ENCODE measurements around the gene CHSY1.

CHSY1 gene

GRCh38 chr15:101269479-101270223 lies 17.8 kb upstream of the CHSY1 start:
- no peak for DNase-seq

DNA sequence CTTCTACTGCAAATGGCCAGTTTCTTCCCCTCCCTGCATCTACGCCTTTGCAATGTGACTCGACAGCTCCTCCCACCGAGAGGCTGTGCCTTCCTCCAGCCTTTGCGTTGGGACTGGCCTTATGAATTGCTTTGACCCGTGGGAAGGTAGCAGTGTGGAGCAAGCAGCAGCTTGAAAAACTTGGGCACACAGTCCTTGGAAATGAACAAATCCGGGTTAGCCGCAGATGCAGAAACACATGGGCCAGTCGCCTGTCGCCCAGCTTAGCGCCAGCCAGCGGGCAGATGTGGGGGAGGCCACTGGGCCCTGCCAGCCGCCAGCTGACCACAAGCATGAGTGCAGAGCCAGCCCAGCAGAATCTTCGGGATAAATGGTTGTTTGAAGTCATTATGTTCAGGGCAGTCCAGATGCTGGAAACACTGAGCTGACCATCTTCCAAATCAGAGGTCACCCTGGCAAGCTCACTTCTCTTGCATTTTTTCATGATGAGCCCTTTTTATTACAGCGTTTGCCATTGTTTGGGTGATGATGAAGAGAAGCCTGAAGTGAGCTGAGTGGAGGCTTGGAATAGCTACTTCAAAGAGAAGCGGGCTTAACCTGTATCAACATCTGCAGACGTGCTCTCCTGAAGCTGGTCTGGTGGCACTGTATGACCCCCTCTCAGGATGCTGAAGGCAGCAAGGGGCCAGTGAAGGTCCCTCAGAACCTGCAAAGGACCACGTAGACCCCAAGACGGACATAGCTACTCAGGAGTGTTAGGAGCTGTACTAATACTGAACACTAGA lies 15.7 kb upstream of the CHSY1 start:
- no peak for DNase-seq

DNA sequence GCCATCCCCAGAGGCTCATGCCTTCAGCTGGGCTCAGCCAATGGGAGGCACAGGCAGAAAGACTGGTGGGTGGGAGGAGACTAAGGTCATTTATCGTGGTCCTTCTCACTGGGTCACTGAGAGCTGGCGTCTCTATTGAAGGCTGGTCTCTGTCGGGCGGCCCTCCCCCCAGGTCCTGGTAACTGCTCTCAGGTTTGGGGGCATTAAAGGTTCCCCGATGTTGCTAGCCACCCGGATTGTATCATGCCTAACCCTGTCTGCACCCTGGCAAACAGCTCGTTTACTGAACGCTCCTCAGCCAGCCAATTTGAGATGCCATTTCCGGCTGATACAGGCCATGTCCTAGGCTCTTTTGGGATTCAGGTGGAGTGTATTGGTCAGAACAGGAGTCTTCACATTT lies 14.9 kb upstream of the CHSY1 start:
- no peak for DNase-seq

GRCh38 chr15:101266034-101266433 lies 14.2 kb upstream of the CHSY1 start:
- no peak for DNase-seq

DNA sequence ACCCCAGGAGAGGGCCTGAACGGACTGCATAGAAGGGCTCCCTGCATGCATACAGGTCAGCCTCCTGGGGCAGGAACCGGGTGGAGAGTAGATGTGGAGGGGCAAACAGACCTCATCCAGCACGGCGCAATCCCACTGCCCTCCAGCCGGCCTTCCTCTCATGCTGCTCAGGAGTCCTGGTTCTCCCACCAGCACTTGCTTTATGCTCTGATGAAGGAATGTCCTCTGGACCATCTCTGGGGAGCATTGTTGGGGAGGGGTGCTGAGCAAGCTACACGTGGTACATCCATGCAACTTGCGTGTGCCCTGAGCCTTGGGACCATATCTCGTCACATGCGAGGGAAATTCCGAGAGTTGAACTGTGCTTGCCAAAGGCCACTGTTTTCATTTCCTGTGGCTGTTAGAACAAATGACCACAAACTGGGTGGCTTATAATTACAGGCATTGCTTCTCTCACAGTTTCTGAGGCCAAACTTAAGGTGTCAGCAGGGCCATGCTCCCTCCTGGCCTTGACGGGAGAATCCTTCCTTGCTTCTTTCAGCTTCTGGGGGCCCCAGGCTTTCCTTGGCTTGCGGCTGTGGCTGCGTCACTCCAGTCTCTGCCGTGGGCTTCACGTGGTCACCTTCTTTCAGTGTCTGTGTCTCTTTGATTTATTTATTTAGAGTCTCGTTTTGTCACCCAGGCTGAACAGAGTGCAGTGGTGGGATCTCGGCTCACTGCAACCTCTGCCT lies 13.2 kb upstream of the CHSY1 start:
- no peak for DNase-seq

DNA sequence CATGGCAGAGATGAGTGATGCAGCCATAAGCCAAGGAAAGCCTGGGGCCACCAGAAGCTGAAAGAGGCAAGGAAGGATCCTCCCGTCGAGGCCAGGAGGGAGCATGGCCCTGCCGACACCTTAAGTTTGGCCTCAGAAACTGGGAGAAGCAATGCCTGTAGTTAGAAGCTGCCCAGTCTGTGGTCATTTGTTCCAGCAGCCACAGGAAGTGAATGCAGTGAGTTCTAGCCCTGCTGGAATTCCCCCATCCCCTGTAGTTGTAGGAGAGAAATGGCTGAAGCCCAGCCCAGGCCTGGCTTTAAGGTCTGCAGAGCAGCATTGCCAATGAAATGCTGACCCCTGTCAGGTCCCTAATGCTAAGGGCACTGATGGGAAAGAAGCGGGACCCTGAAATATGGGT lies 12.2 kb upstream of the CHSY1 start:
- DNase-seq = no peak

DNA sequence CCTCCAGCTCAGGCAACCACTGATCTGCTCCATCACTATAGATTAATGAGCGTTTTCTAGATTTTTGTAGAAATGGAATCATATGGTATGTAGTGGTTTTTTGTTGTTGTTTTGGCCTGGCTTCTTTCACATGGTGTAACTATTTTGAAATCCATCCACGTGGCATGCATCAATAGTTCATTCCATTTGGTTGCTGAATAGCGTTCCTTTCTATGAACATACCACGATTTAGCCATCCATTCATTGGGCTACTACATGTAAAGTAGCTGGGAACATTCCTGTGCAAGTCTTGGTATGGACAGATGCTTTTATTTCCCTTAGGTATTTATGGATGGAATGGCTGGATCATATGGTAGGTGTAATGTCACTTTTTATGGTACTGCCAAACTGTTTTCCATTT lies 10.7 kb upstream of the CHSY1 start:
- DNase-seq = no peak

DNA sequence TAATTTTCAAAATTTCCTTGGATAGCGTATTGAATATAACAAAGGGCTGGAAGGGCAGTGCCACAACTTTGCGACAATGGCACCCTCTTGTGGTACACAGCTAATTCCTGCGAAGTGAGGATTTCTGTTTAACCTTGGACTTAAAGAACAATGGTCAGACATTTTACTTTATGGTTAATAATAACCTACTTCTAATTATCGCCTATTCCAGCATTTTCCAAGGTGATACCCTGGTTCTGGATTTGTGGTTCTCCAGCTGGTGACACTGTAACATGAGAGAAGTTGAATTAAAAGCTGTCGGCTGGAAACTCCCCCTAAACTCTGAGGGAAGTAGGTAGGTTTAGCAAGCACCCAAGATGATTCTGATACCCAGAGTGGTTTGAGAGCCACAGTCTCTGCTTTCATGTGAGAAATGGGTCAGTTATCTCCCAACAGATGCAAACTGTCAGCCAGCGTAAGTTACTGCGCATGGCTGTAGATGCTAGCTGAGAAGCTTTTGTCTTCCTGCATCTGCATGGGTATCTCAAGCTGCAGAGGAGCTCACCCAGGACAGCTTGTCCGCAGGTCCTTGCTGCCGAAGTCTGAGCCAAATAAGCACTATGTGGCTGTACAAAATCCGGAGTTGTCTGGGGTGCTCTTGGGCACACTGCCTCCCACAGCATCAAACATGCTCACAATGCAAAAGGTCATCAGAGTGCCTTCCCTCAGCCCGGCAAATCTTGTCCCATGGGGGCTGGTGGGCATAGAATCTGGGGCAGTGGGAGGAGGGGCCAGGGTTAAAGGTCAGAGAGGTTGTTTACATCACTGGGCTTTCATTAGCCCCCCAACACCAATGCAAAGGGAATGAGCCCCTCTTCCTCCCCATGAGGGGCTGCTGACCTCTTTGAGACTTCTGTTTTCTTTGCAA lies 6.6 kb upstream of the CHSY1 start:
- no peak for DNase-seq

GRCh38 chr15:101256757-101257156 lies 4.9 kb upstream of the CHSY1 start:
- no peak for DNase-seq

DNA sequence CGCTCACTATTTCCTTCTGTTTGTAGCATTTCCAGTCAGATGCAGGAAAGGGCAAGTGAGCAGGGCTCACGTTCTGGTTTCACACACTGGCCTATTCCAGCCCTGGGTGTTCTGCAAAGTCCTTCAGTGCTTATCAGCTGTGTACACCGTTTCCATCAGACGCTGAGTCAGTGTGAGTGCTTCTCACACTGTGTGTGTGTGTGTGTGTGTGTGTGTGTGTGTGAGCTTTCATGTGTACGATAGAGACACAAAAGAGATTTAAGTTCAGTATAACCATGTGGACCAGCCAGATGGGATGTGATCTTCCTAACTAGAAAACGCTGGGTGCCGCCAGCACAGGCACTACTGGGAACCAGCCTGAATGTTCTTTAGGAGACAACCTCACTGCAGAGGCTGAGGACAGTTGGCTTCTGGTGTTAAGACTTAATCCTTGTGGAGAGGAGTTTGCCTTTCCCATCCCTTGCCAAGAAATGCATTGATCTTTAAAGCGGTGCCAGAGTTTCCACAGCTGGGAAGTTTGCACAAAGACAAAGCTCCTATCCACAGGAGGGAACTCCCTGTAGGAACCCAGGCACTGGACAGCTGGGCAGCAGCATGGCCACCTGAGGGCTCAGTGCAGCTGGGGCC lies 3.9 kb upstream of the CHSY1 start:
- no peak for DNase-seq

DNA sequence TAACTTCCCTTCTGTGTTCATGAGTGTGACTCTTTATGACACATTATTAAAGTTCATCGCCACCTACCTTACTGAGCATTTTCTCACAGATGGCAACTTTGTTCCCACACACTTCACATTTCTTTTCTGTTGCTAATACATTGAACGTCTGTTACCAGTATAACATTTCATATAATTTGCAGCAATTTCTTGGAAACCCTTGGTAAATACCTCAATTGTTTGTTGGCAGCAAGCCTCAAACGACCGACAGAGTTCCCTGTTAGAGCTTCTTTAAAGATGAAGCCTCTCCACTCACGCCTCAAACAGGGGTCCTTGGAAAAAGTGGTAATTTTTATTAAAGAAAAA lies 3.2 kb upstream of the CHSY1 start:
- DNase-seq = no peak

- DNase-seq = no peak
Observed at GRCh38 chr15:101254157-101255050, 2.6 kb upstream of the CHSY1 start.

DNA sequence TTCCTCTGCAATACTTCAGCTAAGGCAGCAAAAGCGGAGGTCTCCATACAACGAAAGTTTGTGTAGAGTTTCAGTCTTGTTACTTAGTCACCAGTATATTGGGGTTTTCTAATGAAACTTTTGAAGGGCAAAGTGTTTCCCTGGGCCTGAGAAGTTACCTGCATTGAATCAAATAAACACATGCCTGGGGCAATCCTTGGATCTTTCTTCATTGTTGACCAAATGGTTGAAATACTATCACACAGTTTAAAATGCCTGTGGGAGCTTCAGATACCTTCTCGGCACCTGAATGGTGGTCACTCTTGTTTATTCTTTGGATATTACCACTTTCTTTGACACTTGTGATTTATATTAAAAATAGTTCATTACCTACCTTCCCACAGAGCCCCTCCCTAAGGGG lies 988 bp upstream of the CHSY1 start:
- DNase-seq = no peak

GRCh38 chr15:101250873-101251829 lies 697 bp downstream of the CHSY1 start:
- DNase-seq = no peak

- no peak for DNase-seq
Observed at GRCh38 chr15:101250341-101250831, 1.5 kb downstream of the CHSY1 start.

GRCh38 chr15:101248274-101248673 lies 3.6 kb downstream of the CHSY1 start:
- DNase-seq = no peak

DNA sequence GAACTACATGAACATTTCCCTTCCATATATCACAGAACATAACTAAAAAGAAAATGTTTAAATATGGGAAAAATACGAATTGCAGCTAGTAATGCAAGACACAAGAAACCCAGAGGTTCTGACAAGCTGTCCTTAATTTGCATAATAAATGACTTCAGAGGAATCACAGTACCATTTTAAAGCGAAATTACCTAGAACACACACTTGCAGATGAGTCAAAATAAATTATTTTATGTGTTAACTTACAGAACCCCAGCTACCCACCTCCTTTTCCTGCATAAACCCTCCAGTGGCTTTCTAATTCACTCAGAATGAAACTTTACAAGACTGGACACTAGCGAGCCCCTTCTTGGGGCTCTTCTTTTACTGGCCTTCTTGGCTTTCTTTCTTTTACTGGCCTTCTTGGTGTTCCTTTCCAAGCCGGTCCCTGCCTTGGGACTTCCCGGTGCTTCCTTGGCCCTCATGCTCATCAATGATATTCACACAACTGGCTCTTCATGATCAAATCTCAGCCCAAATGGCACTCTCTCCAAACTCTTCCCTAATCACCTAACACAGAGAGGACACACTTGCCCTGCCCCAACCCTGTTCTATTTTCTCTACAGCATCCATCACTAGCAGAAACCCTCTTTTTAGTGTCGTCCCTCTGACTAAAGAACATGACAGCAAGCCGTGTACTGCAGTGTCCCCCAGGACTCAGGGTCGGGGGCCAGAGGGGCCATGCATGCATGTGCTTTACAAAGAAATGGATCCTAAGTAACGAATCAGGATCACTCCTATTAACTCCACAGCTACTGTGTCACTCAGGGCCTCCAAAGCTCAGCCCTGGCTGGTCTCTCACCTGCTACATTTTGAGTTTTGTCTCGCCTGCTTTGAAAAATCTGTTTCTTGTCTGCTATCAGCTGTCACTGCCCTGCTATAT lies 4.8 kb downstream of the CHSY1 start:
- no peak for DNase-seq

GRCh38 chr15:101246391-101246790 lies 5.5 kb downstream of the CHSY1 start:
- no peak for DNase-seq
